HPDE6-E6E7 (cell line): Measurements from ENCODE around the gene AP5S1.

Experiments used
- DNase-seq: peaks from one replicate; pipeline ENCODE4 v3.0.0; 2011; ENCODE audit warnings: missing footprints; ENCODE audit errors: extremely low spot score

AP5S1 gene

GRCh38 chr20:3875378-3875974 is 55.1 kb downstream of the AP5S1 start:
- DNase-seq, result no peak

- DNase-seq, result no peak
These were observed 55.7 kb downstream of the AP5S1 start for GRCh38 chr20:3876000-3876399.

- no peak for DNase-seq
These were observed 56.3 kb downstream of the AP5S1 start for GRCh38 chr20:3876676-3877075.
